Measurements from ENCODE around the gene SLC37A1.

The SLC37A1 gene

GRCh38 chr21:42547001-42547905, 33.6 kb downstream of the SLC37A1 start:
- no peak for DNase-seq

GRCh38 chr21:42547906-42548365, 34.3 kb downstream of the SLC37A1 start:
- no peak for DNase-seq

DNA sequence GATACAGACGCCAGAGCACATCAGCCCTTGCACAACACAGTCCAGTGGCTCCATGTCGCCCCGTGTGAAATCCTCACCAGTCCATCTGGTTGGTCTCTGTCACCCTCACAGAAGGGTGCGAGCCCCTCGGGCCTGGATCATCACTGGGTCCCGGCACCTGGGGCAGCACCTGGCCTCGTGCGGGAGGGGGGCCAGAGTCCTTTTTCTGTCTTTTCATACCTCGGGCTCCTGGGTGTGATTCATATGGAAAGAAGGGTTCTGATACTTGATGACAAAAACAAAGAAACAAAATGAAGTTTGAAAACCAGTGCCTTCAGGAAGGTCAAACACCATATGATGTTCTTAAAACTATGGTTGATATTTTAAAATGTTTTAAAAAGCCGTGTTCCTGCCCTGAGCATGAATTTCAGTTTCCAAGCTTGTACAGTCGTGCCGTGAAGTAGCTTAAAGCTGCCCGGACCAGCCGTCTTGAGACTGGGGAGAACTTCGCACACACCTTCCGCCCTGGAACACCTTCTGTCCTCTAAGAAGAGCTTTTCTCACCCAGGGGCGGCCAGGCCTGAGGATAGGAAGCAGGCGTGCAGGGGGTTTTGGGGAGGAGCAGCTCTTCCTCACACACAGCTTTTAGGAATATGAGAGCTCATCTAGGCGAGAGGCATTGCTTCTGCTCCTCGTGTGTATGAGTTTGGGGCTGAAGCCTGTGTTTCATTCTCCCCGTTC, 35.2 kb downstream of the SLC37A1 start:
- no peak for DNase-seq

DNA sequence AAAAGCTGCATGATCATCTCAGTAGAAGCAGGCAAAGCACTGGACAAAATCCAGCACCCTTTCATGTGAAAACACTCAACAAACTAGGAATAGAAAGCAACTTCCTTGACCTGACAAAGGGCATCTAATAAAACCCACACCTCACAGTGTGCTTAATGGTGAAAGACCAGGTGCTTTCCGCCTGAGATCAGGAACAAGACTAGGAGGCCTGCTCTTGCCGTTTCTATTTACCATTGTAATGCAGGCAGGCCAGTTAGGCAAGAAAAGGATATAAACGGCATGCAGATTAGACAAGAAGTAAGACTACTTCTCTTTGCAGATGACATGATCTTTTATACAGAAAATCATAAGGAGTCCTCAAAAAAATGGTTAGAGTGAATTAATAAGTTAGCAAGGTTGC, 37.2 kb downstream of the SLC37A1 start:
- DNase-seq, result no peak

- DNase-seq, result no peak
These were observed 39.0 kb downstream of the SLC37A1 start for GRCh38 chr21:42552407-42553336.

GRCh38 chr21:42553435-42553834, 39.8 kb downstream of the SLC37A1 start:
- DNase-seq, result peak; percentile 40

- no peak for DNase-seq
These were observed 40.8 kb downstream of the SLC37A1 start for GRCh38 chr21:42554251-42554961.

GRCh38 chr21:42555756-42556438, 42.2 kb downstream of the SLC37A1 start:
- no peak for DNase-seq

DNA sequence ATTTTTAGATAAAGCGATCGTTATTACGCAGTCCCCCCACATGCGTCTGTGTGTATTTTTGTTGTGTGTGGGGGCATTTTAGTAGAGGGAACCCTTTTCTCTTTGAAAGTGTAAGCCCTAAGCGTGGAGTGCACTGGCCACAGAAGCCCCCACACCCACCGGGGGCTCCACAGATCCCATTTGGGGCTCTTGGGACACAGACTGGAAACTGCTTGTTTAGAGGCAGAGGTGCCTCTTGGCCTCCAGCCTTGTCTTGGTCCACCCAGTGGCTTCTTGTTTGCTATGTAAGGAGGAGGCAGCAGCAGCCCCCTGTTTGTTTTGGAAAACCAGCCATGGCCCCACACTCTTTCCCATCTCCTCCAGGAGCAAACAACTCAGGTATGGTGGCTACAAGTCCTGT, 42.8 kb downstream of the SLC37A1 start:
- no peak for DNase-seq

- DNase-seq, result no peak
These were observed 43.3 kb downstream of the SLC37A1 start for GRCh38 chr21:42556960-42557359.

- no peak for DNase-seq
These were observed 43.8 kb downstream of the SLC37A1 start for GRCh38 chr21:42557420-42557819.

DNA sequence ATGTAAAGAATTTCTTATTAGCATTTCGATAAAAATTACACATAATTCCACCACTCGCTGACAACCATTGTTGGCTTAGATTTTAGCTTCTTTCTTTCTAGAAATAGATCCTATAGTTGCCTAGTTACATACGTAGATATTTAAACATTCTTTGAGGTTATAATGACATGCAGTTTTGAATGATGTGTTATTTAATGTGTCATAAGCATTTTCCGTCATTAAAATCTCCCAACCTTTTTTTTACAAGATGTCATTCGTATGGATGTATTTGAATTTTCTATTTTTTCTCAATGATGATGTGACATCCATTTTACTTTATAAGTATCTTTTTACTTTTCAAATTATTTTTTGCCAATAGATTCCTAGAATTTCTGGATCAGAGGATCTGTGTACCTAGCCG, 44.7 kb downstream of the SLC37A1 start:
- no peak for DNase-seq

DNA sequence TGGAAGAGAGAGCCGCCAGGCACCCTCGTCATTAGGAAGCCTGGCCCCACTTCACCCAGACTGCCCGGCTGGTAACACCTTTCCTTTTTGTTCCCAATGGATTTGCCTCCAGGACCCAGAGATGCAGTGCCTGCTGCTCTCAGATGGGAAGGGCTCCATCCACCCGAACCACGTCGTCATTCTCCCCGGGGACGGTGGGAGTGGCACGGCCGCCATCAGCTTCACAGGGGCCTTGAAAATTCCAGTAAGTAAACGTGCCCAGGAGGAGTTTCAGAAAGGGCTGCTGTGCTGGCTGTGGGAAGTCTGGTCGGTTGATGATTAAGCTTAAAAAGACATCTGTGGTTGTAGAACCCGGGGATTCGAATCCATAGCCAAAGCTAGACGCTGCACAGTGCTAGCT, 45.2 kb downstream of the SLC37A1 start:
- no peak for DNase-seq

- no peak for DNase-seq
These were observed 45.7 kb downstream of the SLC37A1 start for GRCh38 chr21:42559326-42559725.

GRCh38 chr21:42560517-42561179, 47.0 kb downstream of the SLC37A1 start:
- DNase-seq, result no peak

DNA sequence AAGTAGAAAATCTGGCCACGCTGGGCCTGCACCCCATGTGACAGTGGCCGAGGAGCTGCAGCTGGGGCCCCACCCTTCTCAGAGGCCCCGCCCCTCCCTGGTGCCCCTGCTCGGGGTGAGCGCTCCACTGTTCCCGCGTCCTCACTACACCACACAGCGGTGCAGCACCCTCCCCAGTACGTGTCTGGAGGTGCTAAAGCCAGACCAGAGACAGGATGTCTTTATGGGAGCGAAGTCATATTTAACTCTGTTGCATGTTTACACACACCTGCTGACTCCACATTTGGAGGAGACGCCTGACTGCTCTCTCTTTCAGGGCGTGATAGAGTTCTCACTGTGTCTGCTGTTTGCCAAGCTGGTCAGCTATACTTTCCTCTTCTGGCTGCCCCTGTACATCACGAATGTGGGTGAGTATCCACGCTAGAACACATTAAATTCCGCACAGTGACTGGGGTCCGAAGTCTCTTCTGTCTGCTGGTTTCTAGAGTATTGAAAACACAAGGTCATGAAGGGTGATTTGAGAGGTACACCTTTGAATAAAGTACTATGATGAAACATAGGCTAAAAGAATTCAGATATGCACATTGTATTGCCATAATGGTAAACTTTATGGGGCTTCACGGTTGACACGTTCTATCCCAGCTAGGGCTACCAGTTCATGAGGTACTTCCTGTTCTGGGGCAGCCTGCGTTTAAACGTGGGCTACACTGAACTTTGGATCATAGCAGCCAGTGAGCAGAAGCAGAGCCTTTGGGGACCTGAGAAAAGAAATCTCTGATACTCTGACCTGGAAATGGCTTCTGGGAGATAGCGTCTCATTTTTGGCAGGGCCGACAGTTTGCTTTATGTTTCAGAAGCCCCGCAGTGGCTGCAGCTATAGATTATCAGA, 48.4 kb downstream of the SLC37A1 start:
- no peak for DNase-seq

- DNase-seq, result no peak
These were observed 49.2 kb downstream of the SLC37A1 start for GRCh38 chr21:42562816-42563215.

DNA sequence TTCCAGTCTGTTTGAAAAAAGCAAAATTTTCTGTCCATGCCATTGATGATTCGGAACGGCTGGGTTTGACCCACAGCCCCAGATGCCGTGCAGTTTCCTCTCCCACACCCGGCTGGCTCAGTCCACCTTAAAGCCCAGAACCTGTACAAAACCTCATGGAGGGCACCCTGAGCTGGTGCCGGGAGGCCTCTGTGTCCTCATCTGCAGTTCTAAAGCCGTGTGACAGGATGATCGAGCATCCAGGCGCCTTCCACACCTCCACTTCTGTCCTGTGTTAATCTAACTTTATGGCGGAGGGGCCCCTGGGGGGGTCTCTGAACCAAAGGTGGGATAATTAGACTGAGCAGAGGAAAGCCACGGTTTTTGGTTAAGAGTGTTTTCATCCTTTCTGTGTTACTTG, 49.6 kb downstream of the SLC37A1 start:
- no peak for DNase-seq

DNA sequence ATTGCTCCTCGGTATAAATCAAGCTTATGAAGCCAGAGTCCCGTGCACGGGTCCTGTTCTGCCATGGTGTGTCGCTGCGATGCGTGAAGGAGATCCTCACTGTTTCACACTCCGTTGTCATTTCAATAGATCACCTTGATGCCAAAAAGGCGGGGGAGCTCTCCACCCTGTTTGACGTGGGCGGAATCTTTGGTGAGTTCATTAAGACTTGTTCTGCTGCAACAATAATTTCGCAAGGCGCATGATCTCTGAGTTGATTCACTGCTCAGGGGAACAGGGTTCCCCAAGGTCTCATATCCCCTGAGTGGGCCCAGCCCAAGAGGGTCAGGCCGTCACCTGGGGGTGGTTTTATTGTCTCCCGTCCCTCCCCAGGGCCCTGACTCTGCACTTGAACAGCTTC, 50.0 kb downstream of the SLC37A1 start:
- DNase-seq, result no peak

DNA sequence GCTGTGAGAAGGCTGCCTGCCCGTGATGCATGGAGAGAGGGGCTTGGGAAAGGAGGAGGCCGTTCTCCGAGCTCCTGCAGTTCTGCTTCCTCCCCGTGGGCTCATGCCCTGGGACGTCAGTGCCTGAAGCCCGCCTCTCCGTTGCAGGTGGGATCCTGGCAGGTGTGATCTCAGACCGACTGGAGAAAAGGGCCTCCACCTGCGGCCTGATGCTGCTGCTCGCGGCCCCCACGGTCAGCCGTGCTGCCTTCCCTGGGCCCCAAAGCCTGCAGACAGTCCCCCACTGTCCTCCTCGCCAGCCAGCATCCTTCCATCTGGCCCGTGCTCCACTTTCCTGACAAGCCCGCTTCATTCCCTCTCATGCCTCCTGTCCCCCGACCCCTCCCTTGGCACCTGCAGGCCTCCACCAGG, 50.9 kb downstream of the SLC37A1 start:
- no peak for DNase-seq

All from eye (tissue), 1 donor.